Stimulated activated CD4-positive, alpha-beta T cell treated with anti-CD3 and anti-CD28 coated beads, TNF-alpha, amount 100 ng/mL, for 4 hours (primary cell): ENCODE results near the gene DYRK1A.

Experiments
- DNase-seq, 3 experiments: peaks; one replicate each; pipeline ENCODE4 v3.0.0-alpha.2; 2020; ENCODE audit warnings: low read depth in 3 of 3

Gene DYRK1A

DNA sequence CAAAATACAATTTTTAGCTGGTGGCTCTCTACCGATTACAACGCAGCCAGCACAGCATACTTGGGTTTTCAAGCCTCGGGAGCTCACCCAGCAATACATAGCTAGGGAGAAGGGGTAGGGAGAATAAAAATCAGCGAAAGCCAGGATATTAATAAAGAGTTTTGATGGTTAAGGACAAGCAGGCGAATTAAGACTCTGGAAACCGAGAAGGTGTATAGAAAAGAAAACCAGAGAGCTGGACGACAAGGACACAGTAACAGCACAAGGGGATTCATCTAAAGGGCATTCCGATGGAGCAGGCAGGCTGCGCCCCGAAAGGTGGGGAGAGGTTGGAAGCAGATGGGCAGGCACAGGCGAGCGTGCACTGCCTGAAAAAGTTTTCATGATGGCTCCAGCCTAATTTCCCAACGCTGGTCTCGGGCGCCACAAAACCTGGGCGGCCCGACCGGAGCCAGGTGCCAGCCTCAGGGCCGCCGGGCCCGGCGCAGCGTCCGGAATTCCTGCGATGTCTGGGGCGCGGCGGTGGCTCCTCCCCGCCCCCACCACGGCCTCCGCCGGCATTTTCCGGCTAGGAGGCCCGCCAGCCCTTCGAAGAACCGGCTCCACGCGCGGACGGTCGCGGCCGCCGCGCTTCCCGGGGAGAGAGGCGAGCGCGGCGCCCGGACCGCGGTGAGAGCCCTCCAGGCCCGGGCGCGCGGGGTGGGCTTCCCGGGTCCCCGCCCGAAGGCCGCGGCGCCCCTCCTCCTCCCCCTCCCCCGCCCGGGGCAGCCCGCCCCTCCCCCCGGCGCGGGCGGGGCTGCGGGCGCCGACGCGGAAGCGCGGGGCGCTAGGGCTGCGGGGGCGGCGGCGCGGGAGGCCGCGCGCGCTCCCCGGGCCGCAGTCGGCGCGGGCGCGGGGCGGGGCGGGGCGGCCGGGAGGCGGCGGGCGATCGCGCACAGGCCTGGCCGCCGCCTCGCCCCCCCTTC is 774 bp upstream of the DYRK1A start:
- DNase-seq, result peak in 2 of 3 experiments; percentile 38 to 57

DNA sequence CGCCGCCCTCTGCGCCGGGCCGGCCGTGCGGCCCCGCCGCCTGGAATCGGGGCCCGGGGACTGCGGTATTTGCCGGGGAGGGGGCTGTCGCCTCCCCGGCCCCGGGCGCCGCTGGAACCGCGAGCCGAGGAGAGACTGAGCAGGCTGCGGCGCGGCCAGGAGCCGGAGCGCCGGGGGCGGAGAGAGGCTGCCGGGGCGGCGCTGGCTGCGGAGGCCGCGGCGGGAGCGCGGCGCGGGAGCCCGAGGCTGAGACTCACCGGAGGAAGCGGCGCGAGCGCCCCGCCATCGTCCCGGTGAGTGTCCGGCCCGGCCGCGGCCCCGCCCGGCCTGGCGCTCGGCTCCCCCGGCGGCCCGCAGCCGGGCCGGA is 746 bp downstream of the DYRK1A start:
- peak in 1 of 3 experiments; percentile 7 for DNase-seq

DNA sequence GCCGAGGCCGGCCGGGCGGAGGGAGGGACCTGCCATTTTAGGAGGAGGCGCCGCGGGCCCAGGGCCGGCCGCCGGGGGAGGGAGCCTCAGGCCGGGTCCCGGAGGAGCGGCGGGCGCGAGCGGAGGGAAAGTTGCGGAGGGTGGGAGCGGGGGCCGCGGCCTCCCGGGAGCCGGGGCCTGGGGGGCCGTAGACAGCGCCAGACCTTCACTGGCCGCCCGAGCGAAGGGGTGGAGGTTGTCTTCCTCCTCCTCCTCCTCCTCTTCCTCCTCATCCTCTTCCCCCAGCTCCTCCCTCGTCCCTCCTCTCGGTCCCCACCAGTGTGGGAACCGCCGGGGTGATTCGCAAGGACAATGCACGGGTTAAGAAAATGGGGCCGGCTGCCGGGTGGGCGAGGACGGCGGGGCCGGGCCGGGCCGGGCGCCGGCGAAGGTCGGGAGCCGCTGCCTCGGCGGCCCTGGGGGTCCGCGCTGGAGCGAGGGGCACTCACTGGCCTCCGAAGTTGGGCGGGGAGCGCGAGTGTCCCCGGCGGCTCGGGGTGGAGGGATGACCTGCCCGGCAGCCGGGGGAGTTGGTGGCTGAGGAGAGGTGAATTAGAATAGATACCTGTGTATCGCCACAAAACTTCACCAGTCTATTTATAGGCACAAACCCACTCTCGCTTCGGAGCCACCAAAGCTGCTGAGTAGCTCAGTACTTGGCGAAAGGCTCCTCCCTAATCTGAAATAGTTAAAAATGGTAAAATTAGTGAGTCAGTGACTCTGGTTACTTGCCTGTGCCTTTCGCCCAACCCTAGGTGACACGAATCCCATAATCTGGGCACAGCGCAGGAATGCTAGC is 1.3 kb downstream of the DYRK1A start:
- DNase-seq, result peak in 2 of 3 experiments; percentile 12 to 14

DNA sequence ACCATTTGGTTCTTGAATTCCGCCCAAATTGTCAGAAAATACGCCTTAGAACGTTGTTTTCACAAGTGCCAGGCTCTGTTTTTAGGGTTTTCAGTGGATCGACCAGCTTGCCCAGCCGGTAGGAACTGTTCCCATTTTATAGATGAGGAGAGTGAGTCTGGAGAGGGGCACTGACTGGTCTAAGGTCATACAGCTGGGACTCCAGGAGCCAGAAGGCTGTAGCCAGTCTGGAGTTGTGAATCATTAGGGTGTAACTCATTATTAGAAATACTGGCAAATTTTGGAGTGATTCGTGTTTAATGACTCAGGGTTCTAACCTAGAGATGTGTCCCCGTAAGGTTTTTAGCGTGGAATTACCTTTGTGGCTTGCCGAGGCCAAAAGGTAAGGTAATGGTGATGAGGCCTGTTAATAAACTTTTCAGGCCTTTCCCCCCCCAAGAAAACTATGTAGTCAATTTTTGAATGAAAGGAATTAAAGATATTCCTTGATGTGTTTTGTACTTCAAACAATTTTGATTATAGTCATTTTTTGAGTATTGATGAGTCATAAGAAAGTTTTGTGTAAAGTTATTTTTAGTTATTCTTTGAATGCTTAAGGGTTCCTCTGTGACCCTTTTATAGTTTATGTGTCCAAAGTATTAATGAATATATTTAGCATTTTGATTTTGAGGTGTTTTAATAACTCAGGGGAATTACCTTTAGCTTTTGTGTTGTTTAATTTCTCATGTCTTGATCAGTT is 2.1 kb downstream of the DYRK1A start:
- DNase-seq, result peak in 1 of 3 experiments; percentile 8

DNA sequence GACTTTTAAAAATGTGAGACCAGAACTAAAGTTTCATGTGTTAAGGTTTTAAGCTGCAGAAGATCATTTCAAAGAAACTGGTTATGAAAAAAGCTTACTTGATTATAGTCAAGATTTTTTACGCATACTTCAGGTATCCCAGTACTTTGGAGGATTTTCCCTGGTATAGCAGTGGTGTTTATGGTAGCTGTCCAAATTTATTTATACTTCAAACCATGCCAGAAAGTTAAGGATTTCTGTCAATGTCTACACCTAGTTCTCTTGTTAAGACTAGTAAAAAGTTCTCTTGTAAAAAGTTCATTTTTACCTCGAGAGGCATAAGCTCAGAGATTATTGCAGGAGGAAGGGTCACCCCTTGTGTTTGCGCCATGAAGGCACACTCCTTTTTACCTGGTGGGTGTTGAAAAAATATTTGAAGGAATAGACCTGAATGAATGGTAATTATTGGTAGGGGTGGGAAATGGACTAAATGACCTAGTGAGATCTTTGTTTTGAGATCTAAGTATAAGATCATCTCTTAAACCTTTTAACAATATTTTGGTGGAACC is 2.8 kb downstream of the DYRK1A start:
- DNase-seq, result no peak

DNA sequence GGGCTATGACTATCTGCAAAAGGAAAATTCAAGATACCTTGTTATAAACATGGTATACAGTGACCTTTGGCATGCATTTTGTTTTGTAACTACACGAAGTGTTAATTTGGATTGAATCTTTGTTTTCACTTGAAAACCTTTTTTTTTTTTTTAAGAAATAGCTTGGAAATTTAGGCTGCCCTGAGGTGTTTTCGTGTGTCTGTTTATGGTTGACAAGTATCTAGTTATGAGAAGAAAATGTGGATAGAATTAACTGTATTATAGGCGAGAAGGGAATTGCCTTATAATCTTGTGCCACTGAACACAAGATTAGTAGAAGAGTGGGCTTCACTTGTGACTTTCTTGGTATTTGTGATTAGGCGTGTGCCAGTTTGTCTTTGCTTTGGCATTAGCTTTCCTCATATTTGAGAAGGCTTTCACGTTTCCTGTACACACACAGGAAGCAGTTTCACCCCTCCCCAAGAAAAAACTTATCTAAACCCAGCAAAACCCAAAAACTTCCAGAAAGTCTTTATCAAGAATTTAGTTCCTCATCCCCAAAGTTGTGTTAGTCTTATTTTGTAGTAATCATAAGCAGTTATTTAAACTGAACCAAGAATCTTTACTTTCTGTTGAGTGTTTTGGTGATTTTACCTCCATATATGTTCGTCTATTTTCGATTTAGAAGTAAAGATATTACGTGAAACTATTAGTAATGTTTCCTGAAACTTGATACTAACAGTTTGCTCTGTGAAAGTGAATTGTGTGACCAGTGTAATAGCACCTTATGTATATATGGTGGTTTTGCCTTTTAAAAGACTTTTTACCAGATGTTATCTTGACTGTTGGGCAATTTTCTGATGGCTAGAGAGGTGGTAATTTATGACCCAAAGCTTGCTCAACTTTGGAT is 3.8 kb downstream of the DYRK1A start:
- DNase-seq, result no peak

DNA sequence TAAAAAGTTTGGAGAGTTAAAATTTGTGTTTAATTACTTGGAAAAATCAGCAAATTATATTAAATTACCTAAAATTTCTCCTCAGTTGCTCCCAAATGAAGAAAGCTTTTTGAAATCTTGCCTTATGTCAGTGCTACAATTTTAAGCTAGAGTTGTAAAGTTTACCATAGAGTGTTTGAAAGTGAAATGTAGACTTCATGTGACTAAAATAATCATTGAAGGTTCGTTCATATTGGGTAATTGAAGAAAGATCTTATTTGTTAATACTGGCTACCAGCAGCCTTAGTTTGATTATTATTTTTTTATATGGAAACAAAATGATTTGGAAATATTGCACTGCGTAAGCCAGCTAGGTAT is 4.4 kb downstream of the DYRK1A start:
- DNase-seq, result no peak

DNA sequence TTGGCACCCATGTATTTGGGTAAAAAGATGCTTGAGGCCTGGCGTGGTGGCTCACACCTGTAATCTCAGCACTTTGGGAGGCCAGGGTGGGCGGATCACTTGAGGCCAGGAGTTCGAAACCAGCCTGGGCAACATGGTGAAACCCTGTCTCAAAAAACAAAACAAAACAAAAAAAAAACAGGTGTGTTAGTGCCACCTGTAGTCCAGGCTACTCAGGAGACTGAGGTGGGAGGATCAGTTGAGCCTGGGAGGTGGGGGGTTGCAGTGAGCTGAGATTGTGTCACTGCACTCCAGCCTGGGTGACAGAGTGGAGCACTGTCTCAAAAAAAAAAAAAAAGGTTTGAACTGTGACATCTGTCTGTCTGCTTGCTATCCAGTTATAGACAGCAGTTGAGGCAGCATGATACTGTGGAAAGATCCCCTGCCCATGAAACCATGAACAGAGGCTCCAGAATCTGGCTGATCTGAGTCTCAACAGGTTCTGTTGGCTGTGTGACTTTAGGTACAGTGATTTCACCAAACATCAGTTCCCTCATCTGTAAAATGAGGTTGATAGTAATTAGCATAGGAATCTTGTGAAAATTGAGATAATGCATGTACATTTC is 5.7 kb downstream of the DYRK1A start:
- DNase-seq, result no peak

DNA sequence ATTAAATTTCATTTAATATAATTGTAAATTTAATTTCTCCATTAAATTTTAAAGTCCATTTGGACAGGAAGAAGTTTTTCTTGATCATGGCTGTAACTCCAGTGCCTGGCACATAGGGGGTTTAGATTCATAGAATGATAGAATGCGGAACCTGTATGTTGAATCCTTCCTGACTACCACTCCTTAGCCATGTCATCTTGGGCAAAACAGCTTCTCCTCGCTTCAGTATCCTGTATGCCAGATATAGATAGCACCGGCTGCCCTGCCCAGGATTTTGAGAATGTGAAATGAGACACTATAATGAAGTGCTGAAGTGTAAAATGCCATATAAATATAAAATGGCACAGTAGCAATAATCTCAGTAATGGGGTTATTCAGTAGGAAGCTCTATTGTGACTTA is 6.4 kb downstream of the DYRK1A start:
- no peak for DNase-seq

DNA sequence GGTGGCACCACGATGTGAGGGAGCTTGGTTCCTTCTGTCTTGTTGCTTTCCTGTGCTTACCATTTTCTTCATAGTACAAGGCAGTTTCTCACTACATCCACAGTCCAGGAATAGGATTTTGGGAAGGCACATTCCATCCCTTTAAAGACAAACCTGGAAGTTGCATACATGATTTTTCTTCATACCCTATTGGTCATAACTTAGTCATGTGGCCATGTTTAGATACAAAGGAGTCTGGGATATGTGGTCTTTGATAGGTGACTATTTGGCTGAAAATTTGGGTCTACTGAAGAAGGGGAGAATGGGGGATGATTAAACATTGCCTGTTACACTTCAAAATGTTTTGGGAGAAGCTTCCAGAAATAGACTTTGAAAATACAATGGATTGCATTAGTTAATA is 7.0 kb downstream of the DYRK1A start:
- DNase-seq, result no peak

DNA sequence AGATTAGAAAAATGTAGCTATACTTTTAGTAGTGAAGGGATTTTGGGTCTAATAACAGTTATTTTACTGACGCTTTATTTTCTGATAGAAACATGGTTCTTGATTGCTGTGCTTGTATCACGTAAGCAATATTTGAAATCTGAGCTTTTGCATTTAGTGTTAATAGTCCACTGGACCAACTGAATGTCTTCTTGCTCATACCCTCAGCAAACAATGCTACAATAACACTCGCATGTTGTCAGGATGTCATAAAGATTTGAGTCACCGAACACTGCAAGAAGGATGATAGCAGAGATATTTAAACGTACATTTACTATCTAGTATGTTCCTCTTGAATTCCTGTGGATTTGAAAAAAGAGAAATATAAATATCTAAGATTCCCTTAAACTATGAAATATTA is 7.5 kb downstream of the DYRK1A start:
- DNase-seq, result no peak

DNA sequence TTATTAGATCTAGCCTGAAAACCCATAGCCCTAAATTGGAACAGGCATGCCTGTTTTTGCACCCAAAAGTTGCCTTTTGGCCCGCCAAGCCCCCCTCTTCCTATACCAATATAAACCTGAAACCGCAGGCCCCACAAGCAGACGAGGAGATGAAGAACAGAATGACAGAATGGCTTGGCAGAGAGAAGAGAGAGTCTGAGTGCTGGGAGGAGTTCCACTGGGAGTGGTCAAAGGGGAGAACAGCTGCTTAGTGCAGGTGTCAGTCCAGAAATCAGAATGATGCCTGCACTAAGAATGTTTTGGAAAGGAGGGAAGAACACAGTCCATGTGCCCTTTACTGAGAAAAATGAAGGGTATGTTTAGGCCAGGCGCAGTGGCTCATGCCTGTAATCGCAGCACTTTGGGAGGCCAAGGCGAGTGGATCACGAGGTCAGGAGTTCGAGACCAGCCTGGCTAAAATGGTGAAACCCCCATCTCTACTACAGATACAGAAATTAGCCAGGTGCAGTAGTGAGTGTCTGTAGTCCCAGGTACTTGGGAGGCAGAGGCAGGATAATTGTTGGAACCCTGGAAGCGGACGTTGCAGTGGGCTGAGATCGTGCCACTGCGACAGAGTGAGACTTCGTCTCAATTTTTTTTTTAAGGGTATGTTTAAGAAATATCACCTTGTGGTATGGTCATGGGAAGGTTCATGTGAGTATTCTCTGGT is 9.4 kb downstream of the DYRK1A start:
- DNase-seq, result no peak

DNA sequence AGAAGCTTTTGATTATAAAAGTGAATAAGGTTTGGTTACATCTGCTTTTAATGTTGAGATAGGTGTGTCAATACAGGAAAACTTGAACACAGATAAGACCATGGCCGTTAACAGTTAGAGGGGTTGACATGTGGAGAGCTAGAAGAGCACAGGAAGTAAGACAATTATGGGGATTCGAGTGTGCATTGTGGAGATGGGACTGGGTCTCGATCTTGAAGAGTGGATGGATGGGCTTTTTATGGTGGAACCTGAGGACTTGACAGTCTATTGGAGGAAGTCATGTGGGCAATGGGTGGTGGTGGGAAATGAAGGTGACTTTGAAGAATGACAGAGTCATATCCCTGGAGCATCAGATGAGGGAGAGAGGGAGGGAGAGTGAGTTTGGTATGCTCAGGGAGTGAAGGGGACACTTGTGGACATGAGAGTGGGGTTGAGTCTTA is 12.1 kb downstream of the DYRK1A start:
- DNase-seq, result no peak

DNA sequence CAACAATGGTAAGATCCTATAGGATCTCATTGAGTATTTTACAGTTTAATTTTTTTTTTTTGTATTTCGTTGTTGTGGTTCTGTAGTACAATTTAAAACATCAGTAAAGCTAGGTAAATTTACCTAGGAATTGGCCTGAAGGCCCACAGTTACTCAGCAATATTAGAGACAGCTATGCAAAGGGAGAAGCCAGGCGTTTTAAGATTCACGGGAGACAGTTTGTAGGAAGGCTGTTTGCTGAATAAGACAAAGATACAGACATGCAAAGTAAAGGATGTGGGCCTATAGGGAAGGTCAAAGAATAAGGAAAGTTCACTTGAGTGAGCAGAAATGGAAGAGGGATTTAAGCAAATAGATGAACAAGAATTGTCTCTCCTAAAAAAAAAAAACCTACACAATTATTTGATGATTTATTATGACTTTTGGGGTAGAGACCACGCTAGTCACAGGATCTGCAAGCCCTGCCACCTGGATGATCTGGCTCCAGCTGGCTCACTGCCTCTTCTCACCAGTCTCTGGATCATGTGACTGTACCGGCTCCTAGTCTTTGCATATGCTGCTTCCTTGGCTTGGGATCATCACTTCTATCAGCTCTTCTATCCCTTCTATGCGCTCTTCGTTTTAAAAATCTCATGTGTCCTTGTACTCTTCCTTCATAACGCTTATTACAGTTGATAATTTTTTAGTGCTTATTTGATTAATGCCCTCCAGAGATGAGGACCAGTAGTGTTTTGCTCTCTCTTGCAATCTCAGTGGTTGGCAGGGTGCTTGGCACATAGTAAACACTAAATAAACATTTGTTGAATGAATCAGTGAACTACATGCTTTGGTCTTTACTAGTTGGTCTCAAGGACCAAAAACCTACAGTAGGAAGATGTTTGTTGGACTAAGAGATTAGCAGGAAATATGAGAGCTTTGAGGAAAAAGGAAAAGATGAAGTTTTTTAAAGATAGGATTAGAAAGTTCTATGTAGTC is 14.1 kb downstream of the DYRK1A start:
- no peak for DNase-seq

DNA sequence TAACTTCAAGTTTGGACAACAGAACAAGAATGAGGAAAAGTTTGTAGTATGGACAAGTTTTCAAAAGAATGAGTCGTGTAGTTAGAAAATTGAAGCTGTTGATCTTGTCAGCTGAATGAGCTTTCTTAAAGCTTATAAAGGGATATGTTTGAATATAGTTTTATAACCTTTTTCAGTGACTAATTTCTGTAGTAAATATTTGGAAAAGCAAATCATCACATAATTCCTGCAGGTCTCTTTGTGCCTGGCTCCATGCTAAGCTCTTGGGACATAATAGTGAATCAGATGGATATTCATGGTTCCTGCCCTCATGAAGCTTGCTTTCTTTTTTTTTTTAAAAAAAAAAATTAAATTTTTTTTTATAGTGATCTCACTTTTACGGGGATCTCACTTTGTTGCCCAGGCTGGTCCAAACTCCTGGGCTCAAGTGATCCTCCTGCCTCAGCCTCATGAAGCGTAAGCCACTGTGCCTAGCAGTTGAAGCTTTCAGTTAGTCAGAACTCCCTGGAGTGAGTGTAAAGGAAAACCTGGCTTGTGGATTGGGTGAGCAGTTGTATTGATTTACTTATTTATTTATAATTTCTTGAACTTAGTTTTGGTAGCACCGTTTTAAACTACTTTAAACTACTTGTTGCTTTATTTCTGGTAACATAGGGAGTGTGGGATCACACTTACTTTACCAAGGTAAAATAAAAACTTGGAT is 15.5 kb downstream of the DYRK1A start:
- DNase-seq, result no peak

DNA sequence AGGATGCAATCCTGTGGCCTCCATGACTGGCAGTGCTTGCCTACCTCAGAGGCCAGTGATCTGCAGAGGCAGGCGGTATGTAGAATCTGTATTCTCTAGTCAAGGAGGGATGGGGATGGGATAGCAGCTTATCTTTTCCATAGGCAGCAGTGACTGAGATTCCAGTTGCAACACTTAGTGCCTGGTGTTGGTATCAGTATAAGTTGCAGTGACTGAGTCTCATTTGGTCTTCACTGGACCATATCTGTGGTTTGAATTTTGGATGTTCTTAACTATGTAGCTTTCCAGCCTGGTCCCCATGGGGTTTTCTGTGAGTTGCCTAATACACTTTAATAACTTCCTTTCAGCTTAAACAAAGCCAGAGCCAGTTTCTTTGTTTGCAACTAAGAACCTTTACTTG is 16.5 kb downstream of the DYRK1A start:
- no peak for DNase-seq

DNA sequence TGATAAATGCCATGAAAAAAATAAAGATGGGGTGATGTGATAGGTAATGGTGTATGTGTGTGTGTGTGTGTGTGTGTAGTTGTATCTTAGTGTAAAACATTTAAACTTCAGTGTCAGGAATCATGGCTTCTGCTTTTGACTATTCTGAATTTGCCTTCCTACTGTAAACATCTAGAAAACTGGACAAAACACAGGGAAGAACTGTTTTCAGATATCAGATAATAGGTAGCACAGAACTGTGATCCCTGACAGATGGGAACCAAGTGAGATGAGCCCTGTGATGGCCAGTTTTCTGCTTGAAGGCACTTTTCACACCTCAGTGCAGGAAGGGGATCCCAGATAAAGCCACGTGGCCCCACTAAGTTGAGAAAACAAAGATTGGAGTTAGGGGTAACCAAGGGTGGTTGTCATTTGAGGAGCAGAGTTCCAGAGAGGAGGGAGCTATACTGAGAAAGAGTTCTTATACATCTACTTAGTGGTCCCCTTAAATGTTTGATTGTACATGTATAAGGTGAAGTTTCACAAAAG is 17.3 kb downstream of the DYRK1A start:
- no peak for DNase-seq

DNA sequence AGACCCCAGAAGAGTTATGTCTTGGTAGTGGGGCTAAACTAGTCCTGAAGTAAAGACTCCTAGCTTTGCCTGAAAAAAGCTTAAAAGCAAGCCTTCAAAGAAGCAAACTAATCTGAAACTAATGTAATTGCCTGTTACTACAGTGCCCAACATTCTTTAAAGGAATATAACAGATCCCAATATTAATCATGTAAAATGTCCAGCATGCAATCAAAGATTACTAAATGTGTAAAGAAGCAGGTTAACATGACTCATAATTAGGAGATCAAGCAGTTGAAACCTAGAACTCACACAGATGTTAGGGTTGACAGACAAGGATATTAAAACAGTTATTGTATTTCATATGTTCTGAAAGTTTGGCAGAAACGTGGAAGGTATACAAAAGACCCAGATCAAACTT is 17.8 kb downstream of the DYRK1A start:
- DNase-seq, result no peak
